VCaP (cell line): ENCODE data around the gene DEDD.

Experiments used
- H3K27ac ChIP-seq: fragments of 450-650 bp; 2 replicates; pipeline ENCODE4 v1.5.1; 2017
- CTCF ChIP-seq: fragments of 450-650 bp; conservative IDR thresholded peaks from 2 replicates; pipeline ENCODE4 v1.5.1; 2017; ENCODE audit warnings: mild to moderate bottlenecking, moderate library complexity

Gene DEDD

GRCh38 chr1:161133220-161133740 lies 813 bp upstream of the DEDD start:
- TF ChIP-seq CTCF: no peak
- H3K27ac ChIP-seq: peak overlapping the region; percentile 96

- peak overlapping the region; percentile 96 for H3K27ac ChIP-seq
- no peak for TF ChIP-seq CTCF
These were observed 701 bp downstream of the DEDD start for GRCh38 chr1:161131523-161132409.

GRCh38 chr1:161130266-161130665 lies 2.2 kb downstream of the DEDD start:
- no peak for TF ChIP-seq CTCF
- H3K27ac ChIP-seq: no peak overlapping the region

GRCh38 chr1:161128591-161129420 lies 3.7 kb downstream of the DEDD start:
- H3K27ac ChIP-seq: no peak overlapping the region
- no peak for TF ChIP-seq CTCF

- no peak for TF ChIP-seq CTCF
- H3K27ac ChIP-seq: no peak overlapping the region
These were observed 4.8 kb downstream of the DEDD start for GRCh38 chr1:161127649-161128048.

GRCh38 chr1:161122967-161123366 lies 9.5 kb downstream of the DEDD start:
- no peak for TF ChIP-seq CTCF
- H3K27ac ChIP-seq: no peak overlapping the region

- H3K27ac ChIP-seq: no peak overlapping the region
- no peak for TF ChIP-seq CTCF
These were observed 10.6 kb downstream of the DEDD start for GRCh38 chr1:161121834-161122233.
